DMS153 treated with DMSO at 0.1 percent for 48 hours (cell line): ENCODE measurements around the gene SSMEM1.
"Not testable (repeated sequence)": the region's sequence is repeated elsewhere in the genome, so short reads cannot be mapped to it uniquely, and the experiment has no call there.

Experiments
- DNase-seq: peaks from one replicate; lab custom pipeline; 2025; ENCODE audit not compliant: unreplicated experiment; lab: John Stamatoyannopoulos, UW

Gene SSMEM1

GRCh38 chr7:130246491-130246890 lies 38.8 kb downstream of the SSMEM1 start:
- not testable (repeated sequence) for DNase-seq

GRCh38 chr7:130248842-130249241 lies 41.2 kb downstream of the SSMEM1 start:
- not testable (repeated sequence) for DNase-seq

- DNase-seq = not testable (repeated sequence)
Observed at GRCh38 chr7:130249626-130250025, 42.0 kb downstream of the SSMEM1 start.

- DNase-seq = no peak
Observed at GRCh38 chr7:130254555-130254954, 46.9 kb downstream of the SSMEM1 start.

GRCh38 chr7:130256704-130257103 lies 49.0 kb downstream of the SSMEM1 start:
- no peak for DNase-seq

- DNase-seq = no peak
Observed at GRCh38 chr7:130258494-130259078, 50.9 kb downstream of the SSMEM1 start.

GRCh38 chr7:130262448-130262847 lies 54.8 kb downstream of the SSMEM1 start:
- DNase-seq = no peak

GRCh38 chr7:130263130-130263529 lies 55.5 kb downstream of the SSMEM1 start:
- no peak for DNase-seq
